Measurements from ENCODE around the gene RIPK4. TPM values are rescaled to one million over a fixed set of nuclear protein-coding genes. Genes with fewer than 3 reads are reported as not detected.

RIPK4 gene
- total RNA-seq, 5 donors from 2014 or later (not counting 1 experiment from before 2014, with no cell fraction given), result 0.30 to 2.1 (median 0.63) TPM

DNA sequence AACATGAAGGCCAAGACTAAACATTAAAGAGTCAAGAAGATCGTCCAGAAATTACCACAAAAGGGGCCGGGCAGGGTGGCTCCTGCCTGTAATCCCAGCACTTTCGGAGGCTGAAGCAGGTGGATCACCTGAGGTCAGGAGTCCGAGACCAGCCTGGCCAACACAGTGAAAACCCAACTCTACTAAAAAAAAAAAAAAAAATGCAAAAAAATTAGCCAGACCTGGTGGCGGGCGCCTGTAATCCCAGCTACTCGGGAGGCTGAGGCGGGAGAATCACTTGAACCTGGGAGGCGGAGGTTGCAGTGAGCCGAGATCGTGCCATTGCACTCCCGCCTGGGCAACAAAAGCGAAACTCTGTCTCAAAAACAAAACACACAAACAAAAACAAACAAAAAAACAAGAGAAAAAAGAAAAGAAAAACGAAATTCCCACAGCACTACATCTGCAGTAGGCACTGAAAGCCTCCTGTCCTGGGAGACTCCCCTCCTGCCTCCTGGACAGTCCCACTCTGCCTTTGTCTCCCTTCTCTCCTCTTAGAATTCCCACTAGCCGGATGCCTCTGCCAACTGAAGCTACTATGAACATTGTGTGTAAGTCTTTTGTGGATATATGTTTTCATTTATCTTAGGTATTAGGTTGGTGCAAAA, 17.7 kb upstream of the RIPK4 start:
- H3K27ac ChIP-seq (ENCODE audit: low read length), result no peak overlapping the region
- no peaks in the 10 kb centered on the region for H3K36me3 ChIP-seq (ENCODE audit: control insufficient read depth in 2 of 2, extremely low read depth in 1 of 2, insufficient read depth in 1 of 2, low read length in 1 of 2)
- H3K4me3 Mint-ChIP-seq, result no peak overlapping the region
- DNase-seq, result no peak
- peaks cover 0 to 5% of the 10 kb centered on the region in 2 experiments for H3K4me1 ChIP-seq (ENCODE audit: control insufficient read depth in 1 of 2, extremely low read depth in 1 of 2, insufficient read depth in 2 of 2, low read length in 2 of 2)
- ChIA-PET CTCF (no interaction called here), POLR2A (interaction anchor here in 1 of 2 donors (0.7 kb wide), 1 partner anchor 59 kb away, joined by 3 read pairs; no protein-coding TSS in a partner anchor)
- WGBS (ENCODE audit: insufficient coverage), result 67% methylated on average over 4 of the region's 15 CpGs
- no peaks in the 10 kb centered on the region for H3K36me3 Mint-ChIP-seq
- H3K27ac Mint-ChIP-seq, result no peak overlapping the region
- H3K9me3 Mint-ChIP-seq, result no peaks in the 10 kb centered on the region
- peaks cover 4 to 13% (median 9%) of the 10 kb centered on the region in 3 donors for H3K4me1 Mint-ChIP-seq
- no peaks in the 10 kb centered on the region for H3K9me3 ChIP-seq
- peaks cover 29 to 57% of the 10 kb centered on the region in 2 donors for H3K27me3 Mint-ChIP-seq
- H3K4me3 ChIP-seq (ENCODE audit: control insufficient read depth in 1 of 2, extremely low read depth in 1 of 2, low read length in 1 of 2), result no peak overlapping the region
- ATAC-seq (replicated peaks in 1 of 4), result no peak
- H3K27me3 ChIP-seq (replicated peaks in 1 of 2; ENCODE audit: control insufficient read depth in 2 of 2, extremely low read depth in 1 of 2, insufficient read depth in 2 of 2, low read length in 1 of 2), result peaks cover 0 to 47% of the 10 kb centered on the region in 2 experiments

DNA sequence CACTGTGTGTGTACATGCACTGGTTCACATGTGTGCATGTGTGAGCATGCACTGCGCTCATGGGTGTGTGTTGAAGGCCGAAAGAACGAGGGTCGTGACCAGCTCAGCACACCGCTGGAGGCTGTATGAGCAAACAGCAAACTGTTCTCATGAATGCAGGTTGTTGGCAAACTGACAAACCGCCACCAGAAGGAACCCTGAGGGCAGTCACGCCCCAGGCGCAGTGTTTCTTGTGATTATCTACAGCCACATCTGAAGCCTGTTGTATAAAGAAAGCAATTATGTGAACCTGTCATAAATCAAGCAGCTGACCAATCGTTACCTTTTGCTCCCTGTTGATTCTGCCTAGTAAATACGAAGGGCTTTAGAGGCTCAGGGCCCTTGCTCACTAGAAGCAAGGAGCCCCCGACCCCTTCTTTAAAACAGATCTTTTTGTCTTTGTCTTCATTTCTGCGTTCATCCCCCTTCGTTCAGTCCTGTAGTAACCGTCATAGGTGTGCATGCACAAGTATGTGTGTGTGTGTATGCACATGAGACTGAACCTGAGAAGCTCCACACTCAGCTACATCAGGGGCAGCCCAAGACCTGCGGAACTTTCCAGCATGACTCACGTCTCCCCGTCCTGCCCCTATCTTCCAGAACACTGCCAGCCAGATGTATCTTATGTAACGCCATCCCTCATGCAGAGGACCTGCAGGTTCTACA, 16.8 kb upstream of the RIPK4 start:
- no peaks in the 10 kb centered on the region for H3K36me3 Mint-ChIP-seq
- CTCF ChIA-PET, result no interaction called here
- no peak overlapping the region for H3K4me3 Mint-ChIP-seq
- H3K27ac ChIP-seq (ENCODE audit: low read length), result no peak overlapping the region
- no peaks in the 10 kb centered on the region for H3K36me3 ChIP-seq (ENCODE audit: control insufficient read depth in 2 of 2, extremely low read depth in 1 of 2, insufficient read depth in 1 of 2, low read length in 1 of 2)
- H3K27me3 Mint-ChIP-seq, result peaks cover 34 to 58% of the 10 kb centered on the region in 2 donors
- ATAC-seq (replicated peaks in 1 of 4), result peak in 3 of 4 experiments; percentile 20 to 62 (median 23)
- H3K4me1 Mint-ChIP-seq, result peaks cover 12 to 18% (median 14%) of the 10 kb centered on the region in 3 donors
- POLR2A ChIA-PET, result no interaction called here
- WGBS (ENCODE audit: insufficient coverage), result 14% methylated on average over 14 of the region's 18 CpGs
- H3K9me3 Mint-ChIP-seq, result no peaks in the 10 kb centered on the region
- no peaks in the 10 kb centered on the region for H3K9me3 ChIP-seq
- H3K27ac Mint-ChIP-seq, result peak overlapping the region in 1 of 2 donors; percentile 44
- peak in 5 of 35 experiments; percentile 11 to 23 (median 18) for DNase-seq
- H3K27me3 ChIP-seq (replicated peaks in 1 of 2; ENCODE audit: control insufficient read depth in 2 of 2, extremely low read depth in 1 of 2, insufficient read depth in 2 of 2, low read length in 1 of 2), result peaks cover 0 to 55% of the 10 kb centered on the region in 2 experiments
- H3K4me3 ChIP-seq (ENCODE audit: control insufficient read depth in 1 of 2, extremely low read depth in 1 of 2, low read length in 1 of 2), result no peak overlapping the region
- H3K4me1 ChIP-seq (ENCODE audit: control insufficient read depth in 1 of 2, extremely low read depth in 1 of 2, insufficient read depth in 2 of 2, low read length in 2 of 2), result peaks cover 0 to 11% of the 10 kb centered on the region in 2 experiments

DNA sequence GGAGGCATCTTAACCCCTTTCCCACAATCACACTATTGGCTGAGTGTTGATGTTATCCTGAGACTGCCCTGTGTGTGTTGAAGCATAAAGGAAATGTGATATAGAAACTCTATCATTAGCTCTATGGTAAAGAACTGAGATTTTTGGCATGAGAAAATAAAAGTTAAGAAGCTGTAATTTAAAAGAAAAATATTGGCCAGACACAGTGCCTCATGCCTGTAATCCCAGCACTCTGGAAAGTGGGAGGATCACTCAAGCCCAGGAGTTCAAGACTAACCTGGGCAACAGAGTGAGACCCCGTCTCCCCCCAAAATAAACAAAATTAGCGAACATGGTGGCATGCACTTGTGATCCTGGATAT, 14.2 kb upstream of the RIPK4 start:
- Mint-ChIP-seq H3K4me1 (peaks cover 12 to 22% (median 17%) of the 10 kb centered on the region in 3 donors), H3K9me3 (no peaks in the 10 kb centered on the region), H3K36me3 (no peaks in the 10 kb centered on the region), H3K27ac (no peak overlapping the region), H3K27me3 (peaks cover 46 to 65% of the 10 kb centered on the region in 2 donors), H3K4me3 (no peak overlapping the region)
- Histone ChIP-seq H3K27ac (ENCODE audit: low read length) (no peak overlapping the region), H3K36me3 (ENCODE audit: control insufficient read depth in 2 of 2, extremely low read depth in 1 of 2, insufficient read depth in 1 of 2, low read length in 1 of 2) (no peaks in the 10 kb centered on the region), H3K4me1 (ENCODE audit: control insufficient read depth in 1 of 2, extremely low read depth in 1 of 2, insufficient read depth in 2 of 2, low read length in 2 of 2) (peaks cover 0 to 11% of the 10 kb centered on the region in 2 experiments), H3K9me3 (no peaks in the 10 kb centered on the region), H3K4me3 (ENCODE audit: control insufficient read depth in 1 of 2, extremely low read depth in 1 of 2, low read length in 1 of 2) (no peak overlapping the region), H3K27me3 (replicated peaks in 1 of 2; ENCODE audit: control insufficient read depth in 2 of 2, extremely low read depth in 1 of 2, insufficient read depth in 2 of 2, low read length in 1 of 2) (peaks cover 0 to 67% of the 10 kb centered on the region in 2 experiments)
- ChIA-PET CTCF (no interaction called here), POLR2A (no interaction called here)
- no CpG with 5 or more reads among the region's 2 CpGs for WGBS (ENCODE audit: insufficient coverage)
- DNase-seq (no peak), ATAC-seq (replicated peaks in 1 of 4) (no peak)

DNA sequence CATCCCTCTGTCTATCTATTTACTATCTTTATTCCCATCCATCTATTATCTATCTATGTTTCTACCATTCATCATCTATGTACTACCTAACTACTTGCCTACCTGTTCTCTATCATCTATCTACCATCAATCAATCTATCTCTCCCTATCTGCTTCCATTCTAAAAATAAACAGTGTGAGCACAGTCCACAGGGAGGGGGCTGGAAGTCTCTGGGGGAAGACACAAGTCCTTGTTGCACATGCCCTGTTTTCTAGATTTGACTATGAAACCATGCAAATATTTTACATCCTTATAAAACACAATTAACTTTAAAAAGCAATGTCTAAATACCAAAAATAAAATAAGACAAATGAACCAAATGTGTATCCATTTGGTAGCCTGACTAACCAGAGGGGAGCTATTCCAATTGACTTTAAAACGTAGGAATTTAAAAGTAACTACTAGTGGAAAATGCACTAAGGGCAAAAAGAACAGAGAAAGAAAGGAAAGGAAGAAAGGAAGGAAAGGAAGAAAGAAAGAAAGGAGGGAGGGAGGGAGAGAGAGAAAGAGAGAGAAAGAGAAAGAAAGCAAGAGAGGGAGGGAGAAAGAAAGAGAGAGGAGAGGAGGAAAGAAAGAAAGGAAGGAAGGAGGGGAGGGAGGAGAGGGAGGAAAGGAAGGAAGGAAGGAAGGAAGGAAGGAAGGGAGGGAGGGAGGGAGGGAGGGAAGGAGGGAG, 13.6 kb upstream of the RIPK4 start:
- H3K9me3 ChIP-seq, result no peaks in the 10 kb centered on the region
- Mint-ChIP-seq H3K36me3 (no peaks in the 10 kb centered on the region), H3K27ac (no peak overlapping the region), H3K4me1 (peaks cover 12 to 22% (median 17%) of the 10 kb centered on the region in 3 donors), H3K4me3 (no peak overlapping the region), H3K9me3 (no peaks in the 10 kb centered on the region), H3K27me3 (peaks cover 51 to 71% of the 10 kb centered on the region in 2 donors)
- POLR2A ChIA-PET, result no interaction called here
- no peak overlapping the region for H3K27ac ChIP-seq (ENCODE audit: low read length)
- no peak overlapping the region for H3K4me3 ChIP-seq (ENCODE audit: control insufficient read depth in 1 of 2, extremely low read depth in 1 of 2, low read length in 1 of 2)
- no peak for DNase-seq
- no peak for ATAC-seq (replicated peaks in 1 of 4)
- H3K36me3 ChIP-seq (ENCODE audit: control insufficient read depth in 2 of 2, extremely low read depth in 1 of 2, insufficient read depth in 1 of 2, low read length in 1 of 2), result no peaks in the 10 kb centered on the region
- H3K4me1 ChIP-seq (ENCODE audit: control insufficient read depth in 1 of 2, extremely low read depth in 1 of 2, insufficient read depth in 2 of 2, low read length in 2 of 2), result peaks cover 0 to 11% of the 10 kb centered on the region in 2 experiments
- WGBS (ENCODE audit: insufficient coverage), result 60% methylated on average over 1 of the region's 1 CpG
- peaks cover 0 to 67% of the 10 kb centered on the region in 2 experiments for H3K27me3 ChIP-seq (replicated peaks in 1 of 2; ENCODE audit: control insufficient read depth in 2 of 2, extremely low read depth in 1 of 2, insufficient read depth in 2 of 2, low read length in 1 of 2)
- CTCF ChIA-PET, result no interaction called here

DNA sequence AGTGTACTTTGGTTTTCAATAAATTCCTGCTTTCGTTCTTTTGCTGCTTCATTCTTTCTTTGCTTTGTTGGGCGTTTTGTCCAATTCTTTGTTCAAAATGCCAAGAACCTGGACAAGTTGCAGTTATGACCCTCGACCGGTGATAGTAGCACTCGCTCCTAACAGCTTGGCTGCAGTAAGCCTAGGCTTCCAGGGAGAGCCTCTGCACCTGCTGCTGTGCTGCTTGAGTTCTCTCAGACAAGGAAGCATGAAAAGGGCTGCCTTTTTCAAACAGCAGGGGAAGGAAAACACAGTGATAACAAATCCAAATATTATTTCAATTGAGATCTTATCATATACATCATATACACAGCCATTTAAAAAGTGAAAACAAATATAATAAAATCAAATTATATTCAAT, 12.8 kb upstream of the RIPK4 start:
- Histone ChIP-seq H3K27ac (ENCODE audit: low read length) (no peak overlapping the region), H3K4me1 (ENCODE audit: control insufficient read depth in 1 of 2, extremely low read depth in 1 of 2, insufficient read depth in 2 of 2, low read length in 2 of 2) (peaks cover 0 to 11% of the 10 kb centered on the region in 2 experiments), H3K4me3 (ENCODE audit: control insufficient read depth in 1 of 2, extremely low read depth in 1 of 2, low read length in 1 of 2) (no peak overlapping the region), H3K36me3 (ENCODE audit: control insufficient read depth in 2 of 2, extremely low read depth in 1 of 2, insufficient read depth in 1 of 2, low read length in 1 of 2) (no peaks in the 10 kb centered on the region), H3K27me3 (replicated peaks in 1 of 2; ENCODE audit: control insufficient read depth in 2 of 2, extremely low read depth in 1 of 2, insufficient read depth in 2 of 2, low read length in 1 of 2) (peaks cover 0 to 67% of the 10 kb centered on the region in 2 experiments), H3K9me3 (no peaks in the 10 kb centered on the region)
- WGBS (ENCODE audit: insufficient coverage), result 60% methylated on average over 5 of the region's 5 CpGs
- ChIA-PET POLR2A (no interaction called here), CTCF (no interaction called here)
- no peak for DNase-seq
- peaks cover 12 to 22% (median 17%) of the 10 kb centered on the region in 3 donors for H3K4me1 Mint-ChIP-seq
- H3K9me3 Mint-ChIP-seq, result no peaks in the 10 kb centered on the region
- peaks cover 58 to 75% of the 10 kb centered on the region in 2 donors for H3K27me3 Mint-ChIP-seq
- H3K27ac Mint-ChIP-seq, result peak overlapping the region in 1 of 2 donors; percentile 6
- ATAC-seq (replicated peaks in 1 of 4), result no peak
- H3K4me3 Mint-ChIP-seq, result no peak overlapping the region
- H3K36me3 Mint-ChIP-seq, result no peaks in the 10 kb centered on the region

DNA sequence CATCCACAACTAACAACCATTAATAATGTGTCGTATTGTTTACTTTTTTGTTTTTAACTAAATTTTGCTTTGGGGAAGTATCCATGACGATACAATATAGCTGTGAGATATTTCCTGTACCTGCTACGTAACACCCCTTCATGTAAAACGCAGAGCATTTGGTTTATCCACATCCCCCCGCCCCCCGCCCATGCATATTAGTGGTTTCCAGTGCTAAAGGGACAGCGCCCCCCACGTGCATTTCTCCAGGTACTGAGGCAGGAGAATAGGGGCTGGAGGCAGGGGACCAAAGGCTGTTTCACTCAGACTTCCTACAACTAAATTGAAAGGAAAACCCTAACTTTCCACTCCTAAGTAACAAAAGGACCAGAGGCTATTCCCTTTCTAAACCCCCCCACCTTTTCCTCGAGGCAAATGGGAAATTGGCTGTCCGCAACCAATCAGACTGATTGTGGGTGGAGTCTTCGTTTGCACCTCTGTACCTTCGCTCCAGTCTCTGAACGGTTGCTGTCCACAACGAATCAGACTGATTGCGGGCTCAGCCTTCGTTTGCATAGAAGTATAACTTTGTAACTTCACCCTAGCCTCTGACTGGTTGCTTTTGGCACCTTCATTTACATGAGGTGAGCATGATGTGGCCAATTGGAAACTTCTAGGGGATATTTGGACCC, 12.2 kb upstream of the RIPK4 start:
- H3K36me3 Mint-ChIP-seq, result no peaks in the 10 kb centered on the region
- H3K27me3 Mint-ChIP-seq, result peaks cover 61 to 75% of the 10 kb centered on the region in 2 donors
- ATAC-seq (replicated peaks in 1 of 4) (peak in 2 of 4 experiments; percentile 38 to 39), DNase-seq (no peak)
- Histone ChIP-seq H3K36me3 (ENCODE audit: control insufficient read depth in 2 of 2, extremely low read depth in 1 of 2, insufficient read depth in 1 of 2, low read length in 1 of 2) (no peaks in the 10 kb centered on the region), H3K27me3 (replicated peaks in 1 of 2; ENCODE audit: control insufficient read depth in 2 of 2, extremely low read depth in 1 of 2, insufficient read depth in 2 of 2, low read length in 1 of 2) (peaks cover 0 to 63% of the 10 kb centered on the region in 2 experiments), H3K4me1 (ENCODE audit: control insufficient read depth in 1 of 2, extremely low read depth in 1 of 2, insufficient read depth in 2 of 2, low read length in 2 of 2) (peaks cover 0 to 11% of the 10 kb centered on the region in 2 experiments), H3K27ac (ENCODE audit: low read length) (no peak overlapping the region), H3K9me3 (no peaks in the 10 kb centered on the region), H3K4me3 (ENCODE audit: control insufficient read depth in 1 of 2, extremely low read depth in 1 of 2, low read length in 1 of 2) (peak overlapping the region in 1 of 2 donors; percentile 48)
- no peak overlapping the region for H3K4me3 Mint-ChIP-seq
- H3K4me1 Mint-ChIP-seq, result peaks cover 12 to 22% (median 17%) of the 10 kb centered on the region in 3 donors
- H3K27ac Mint-ChIP-seq, result no peak overlapping the region
- H3K9me3 Mint-ChIP-seq, result no peaks in the 10 kb centered on the region
- CTCF ChIA-PET, result no interaction called here
- WGBS (ENCODE audit: insufficient coverage), result no CpG with 5 or more reads among the region's 16 CpGs
- POLR2A ChIA-PET, result no interaction called here

Data from T-cell (primary cell).